Smooth muscle cell (in vitro differentiated cells): ENCODE results near the gene SCN4A. TPM values are rescaled to one million over a fixed set of nuclear protein-coding genes. Genes with fewer than 3 reads are reported as not detected.
"Not testable (repeated sequence)": the region's sequence is repeated elsewhere in the genome, so short reads cannot be mapped to it uniquely, and the experiment has no call there.

ENCODE experiments used
- DNase-seq: peaks from one replicate; lab custom pipeline; 2025; ENCODE audit not compliant: unreplicated experiment; lab: John Stamatoyannopoulos, UW
- H2AFZ ChIP-seq: fragments of 200-600 bp; sonication (generic); 2 replicates; pipeline ENCODE4 v1.6.0; 2016; ENCODE audit warnings: antibody characterized with exemption, low read depth, mild to moderate bottlenecking
- H3F3A ChIP-seq: fragments of 200-600 bp; sonication (generic); 2 replicates; pipeline ENCODE4 v1.6.0; 2017; ENCODE audit warnings: antibody characterized with exemption, low read depth
- H3K27ac ChIP-seq: fragments of 200-600 bp; sonication (generic); 2 replicates; pipeline ENCODE4 v1.5.1; 2016; ENCODE audit warnings: low read depth, mild to moderate bottlenecking
- H3K27me3 ChIP-seq: fragments of 200-600 bp; sonication (generic); 2 replicates; pipeline ENCODE4 v1.6.1; 2016; ENCODE audit warnings: low read depth, mild to moderate bottlenecking
- H3K36me3 ChIP-seq: fragments of 200-600 bp; sonication (generic); 2 replicates; pipeline ENCODE4 v1.5.1; 2016; ENCODE audit warnings: low read depth
- H3K4me1 ChIP-seq: fragments of 200-600 bp; sonication (generic); 2 replicates; pipeline ENCODE4 v1.5.1; 2016; ENCODE audit warnings: low read depth
- H3K4me2 ChIP-seq: fragments of 200-600 bp; sonication (generic); 2 replicates; pipeline ENCODE4 v1.6.0; 2016; ENCODE audit warnings: mild to moderate bottlenecking
- H3K4me3 ChIP-seq: fragments of 200-600 bp; sonication (generic); 2 replicates; pipeline ENCODE4 v1.5.1; 2016; ENCODE audit warnings: mild to moderate bottlenecking
- H3K79me2 ChIP-seq: fragments of 200-600 bp; sonication (generic); 2 replicates; pipeline ENCODE4 v1.6.0; 2016; ENCODE audit warnings: low read depth, mild to moderate bottlenecking
- H3K9ac ChIP-seq: fragments of 200-600 bp; sonication (generic); 2 replicates; pipeline ENCODE4 v1.6.0; 2016; ENCODE audit warnings: low read depth
- H3K9me3 ChIP-seq: fragments of 200-600 bp; sonication (generic); replicated peaks from 2 replicates; pipeline ENCODE4 v1.5.1; 2016; ENCODE audit warnings: low read depth
- H4K20me1 ChIP-seq: fragments of 200-600 bp; sonication (generic); 2 replicates; pipeline ENCODE4 v1.6.0; 2016; ENCODE audit warnings: low read depth
- WGBS: methylation state at CpG from one replicate; pipeline ENCODE4 v1.1.7; 2016; ENCODE audit warnings: low lambda C conversion rate; 5-methylcytosine and 5-hydroxymethylcytosine counted together
- polyA plus RNA-seq: library from polyadenylated mRNA; unstranded; fragments of >200 nt; fragmentation: Nextera tagmentation; extraction: Ambion mirVana; gene quantifications from 2 replicates; pipeline ENCODE4 v1.2.1, GENCODE V29; 2016
- total RNA-seq: library from RNA; depleted of rRNA; stranded (reverse); fragments of >200 nt; gene quantifications from 2 replicates; pipeline ENCODE4 v1.2.3, GENCODE V29; 2014
- TF ChIP-seq, protein P1 (sequence below): fragments of 200-600 bp; sonication (generic); IDR thresholded peaks from 2 replicates; pipeline ENCODE4 v1.5.1; 2017; ENCODE audit warnings: borderline replicate concordance, mild to moderate bottlenecking, antibody characterized with exemption; ENCODE audit not compliant: insufficient read depth, poor library complexity, severe bottlenecking

Gene SCN4A
- under 0.01 and 0.09 TPM in 2 replicates for total RNA-seq
- 0.14 TPM in 1 of 2 replicates, not detected in the other for polyA plus RNA-seq

DNA sequence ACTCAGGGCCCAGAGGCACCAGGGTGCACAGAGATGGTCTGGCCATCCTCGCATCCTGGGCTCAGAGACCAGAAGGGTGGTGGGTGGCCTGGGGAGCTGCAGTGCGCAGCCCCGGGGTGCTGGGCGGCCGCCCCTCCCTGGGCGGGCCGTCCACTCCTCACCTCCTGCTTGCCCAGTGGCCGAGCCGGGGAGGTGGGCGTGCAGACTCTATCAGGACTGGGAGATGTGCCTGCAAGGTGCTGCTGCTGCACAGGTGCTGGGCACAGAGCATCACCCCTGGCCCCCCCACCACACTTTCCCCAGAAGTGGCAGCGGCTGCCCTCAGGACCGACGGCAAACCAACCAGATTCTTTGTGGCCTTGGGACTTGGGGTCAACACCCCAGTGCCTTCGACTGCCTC lies at the start of gene SCN4A:
Gene SCN4A (minus strand): TSS at position 123 of the 400 bp plus-strand sequence. CDS start 77 bp downstream, at position 46.
- Histone ChIP-seq H2AFZ (no peak within 1 kb of the TSS), H3K9ac (no peak within 1 kb of the TSS), H3K36me3 (no peaks in the 10 kb centered on the region), H3K4me1 (no peaks in the 10 kb centered on the region), H3K4me2 (no peak within 1 kb of the TSS), H3K27ac (no peak within 1 kb of the TSS), H3K79me2 (no peaks in the 10 kb centered on the region), H3K4me3 (no peak within 1 kb of the TSS), H3K9me3 (no peaks in the 10 kb centered on the region), H4K20me1 (no peaks in the 10 kb centered on the region), H3K27me3 (peaks cover 4% of the 10 kb centered on the region), H3F3A (no peaks in the 10 kb centered on the region)
- 98% methylated on average over 14 of the region's 14 CpGs for WGBS
- TF ChIP-seq, protein P1, sequence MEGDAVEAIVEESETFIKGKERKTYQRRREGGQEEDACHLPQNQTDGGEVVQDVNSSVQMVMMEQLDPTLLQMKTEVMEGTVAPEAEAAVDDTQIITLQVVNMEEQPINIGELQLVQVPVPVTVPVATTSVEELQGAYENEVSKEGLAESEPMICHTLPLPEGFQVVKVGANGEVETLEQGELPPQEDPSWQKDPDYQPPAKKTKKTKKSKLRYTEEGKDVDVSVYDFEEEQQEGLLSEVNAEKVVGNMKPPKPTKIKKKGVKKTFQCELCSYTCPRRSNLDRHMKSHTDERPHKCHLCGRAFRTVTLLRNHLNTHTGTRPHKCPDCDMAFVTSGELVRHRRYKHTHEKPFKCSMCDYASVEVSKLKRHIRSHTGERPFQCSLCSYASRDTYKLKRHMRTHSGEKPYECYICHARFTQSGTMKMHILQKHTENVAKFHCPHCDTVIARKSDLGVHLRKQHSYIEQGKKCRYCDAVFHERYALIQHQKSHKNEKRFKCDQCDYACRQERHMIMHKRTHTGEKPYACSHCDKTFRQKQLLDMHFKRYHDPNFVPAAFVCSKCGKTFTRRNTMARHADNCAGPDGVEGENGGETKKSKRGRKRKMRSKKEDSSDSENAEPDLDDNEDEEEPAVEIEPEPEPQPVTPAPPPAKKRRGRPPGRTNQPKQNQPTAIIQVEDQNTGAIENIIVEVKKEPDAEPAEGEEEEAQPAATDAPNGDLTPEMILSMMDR, result no peak
- DNase-seq, result no peak

DNA sequence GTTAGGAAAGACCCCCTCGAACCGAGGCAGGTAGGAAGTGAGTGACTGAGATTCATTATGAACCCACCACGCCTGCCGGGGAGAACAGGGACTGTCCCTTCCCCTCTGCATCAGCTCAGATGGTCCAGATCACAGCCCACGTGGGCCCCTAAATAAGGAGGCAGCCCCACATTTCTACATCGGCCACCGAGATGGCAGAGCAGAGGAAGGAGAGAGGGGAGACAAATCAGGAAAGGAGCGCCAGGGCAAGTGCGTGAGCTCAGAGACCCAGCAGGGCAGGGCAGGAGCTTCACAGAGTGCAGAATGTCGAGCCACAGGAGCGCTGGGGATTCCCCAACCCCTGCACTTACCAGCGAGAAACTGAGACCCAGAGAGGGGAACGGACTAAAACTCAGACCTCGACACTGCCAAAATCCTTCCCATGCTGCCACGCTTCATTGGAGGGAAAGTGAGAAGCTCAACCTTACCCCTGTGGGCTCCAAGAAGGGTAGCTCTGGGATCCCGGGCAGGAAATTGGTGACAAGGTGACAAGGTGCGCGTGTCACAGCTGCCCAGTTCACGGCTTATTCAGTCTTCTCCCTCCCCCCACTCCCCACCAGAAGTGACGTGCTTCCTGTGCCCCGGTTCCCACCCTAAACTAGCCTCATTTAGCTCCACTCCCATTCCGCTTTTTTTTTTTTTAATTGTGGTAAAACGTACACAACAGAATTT lies 47.5 kb upstream of the SCN4A start, which contains the start of gene ICAM2:
Gene ICAM2 (minus strand): TSS at position 578 of the 711 bp plus-strand sequence. CDS start 13,942 bp downstream, outside the sequence.
- H3K36me3 ChIP-seq, result no peaks in the 10 kb centered on the region
- no peak within 1 kb of the TSS for H2AFZ ChIP-seq
- no peaks in the 10 kb centered on the region for H3K9me3 ChIP-seq
- TF ChIP-seq, protein P1, result no peak
- H3K4me3 ChIP-seq, result no peak within 1 kb of the TSS
- H3K27me3 ChIP-seq, result no peaks in the 10 kb centered on the region
- WGBS, result 57% methylated on average over 23 of the region's 23 CpGs
- DNase-seq, result no peak
- no peaks in the 10 kb centered on the region for H3K79me2 ChIP-seq
- no peak within 1 kb of the TSS for H3K9ac ChIP-seq
- no peaks in the 10 kb centered on the region for H3K4me1 ChIP-seq
- no peak within 1 kb of the TSS for H3K27ac ChIP-seq
- H4K20me1 ChIP-seq, result no peaks in the 10 kb centered on the region
- no peaks in the 10 kb centered on the region for H3F3A ChIP-seq
- H3K4me2 ChIP-seq, result no peak within 1 kb of the TSS

DNA sequence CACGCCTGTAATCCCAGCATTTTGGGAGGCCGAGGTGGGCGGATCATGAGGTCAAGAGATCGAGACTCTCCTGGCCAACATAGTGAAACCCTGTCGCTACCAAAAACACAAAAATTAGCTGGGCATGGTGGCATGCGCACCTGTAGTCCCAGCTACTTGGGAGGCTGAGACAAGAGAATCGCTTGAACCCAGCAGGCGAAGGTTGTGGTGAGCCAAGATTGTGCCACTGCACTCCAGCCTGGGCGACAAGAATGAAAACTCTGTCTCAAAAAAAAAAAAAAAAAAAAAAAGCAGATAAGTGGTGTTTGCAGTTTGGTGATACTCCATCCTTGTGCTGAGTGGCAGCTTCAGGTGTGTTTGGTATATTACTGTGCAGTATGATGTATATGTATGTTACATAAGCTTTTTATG lies 46.8 kb upstream of the SCN4A start:
- not testable (repeated sequence) for H2AFZ ChIP-seq, H3K27ac ChIP-seq, H3K9me3 ChIP-seq, H3K79me2 ChIP-seq, H3K9ac ChIP-seq, H3K27me3 ChIP-seq, H3K4me2 ChIP-seq, H3K4me1 ChIP-seq, H4K20me1 ChIP-seq, DNase-seq, H3K36me3 ChIP-seq, H3F3A ChIP-seq, H3K4me3 ChIP-seq
- WGBS, result 85% methylated on average over 9 of the region's 9 CpGs

DNA sequence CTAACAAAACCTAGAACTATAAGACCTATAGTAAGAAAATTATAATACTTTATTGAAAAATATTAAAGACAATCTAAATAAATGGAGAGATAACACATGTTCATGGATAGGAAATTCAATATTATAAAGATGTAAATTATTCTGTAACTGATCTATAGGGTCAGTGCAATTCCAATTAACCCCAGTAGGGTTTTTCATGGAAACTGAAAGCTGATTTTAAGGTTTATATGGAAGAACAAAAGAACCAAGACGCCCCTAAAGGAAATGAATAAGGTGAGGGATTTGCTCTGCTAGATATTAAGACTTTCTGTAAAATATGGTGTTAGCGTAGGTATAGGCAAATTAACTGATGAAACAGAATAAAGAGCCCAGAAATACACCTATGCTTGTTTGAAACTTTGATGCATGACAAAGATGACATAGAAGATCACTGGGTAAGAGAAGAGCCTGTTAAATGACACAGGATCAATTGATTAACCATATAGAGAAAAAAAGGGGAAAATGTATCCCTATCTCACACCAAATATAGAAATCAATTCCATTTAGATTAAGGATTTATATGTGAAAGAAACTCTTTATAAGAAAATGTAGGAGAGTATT lies 44.8 kb upstream of the SCN4A start:
- Histone ChIP-seq H3K9me3 (no peaks in the 10 kb centered on the region), H3K4me2 (no peak overlapping the region), H2AFZ (no peak overlapping the region), H3K9ac (no peak overlapping the region), H3K27ac (no peak overlapping the region), H3K4me1 (no peaks in the 10 kb centered on the region), H3K4me3 (no peak overlapping the region), H3F3A (no peaks in the 10 kb centered on the region), H3K36me3 (no peaks in the 10 kb centered on the region), H4K20me1 (no peaks in the 10 kb centered on the region), H3K79me2 (no peaks in the 10 kb centered on the region), H3K27me3 (peaks cover 1% of the 10 kb centered on the region)
- DNase-seq, result no peak
- TF ChIP-seq, protein P1, result peak; percentile 10
- WGBS, result 89% methylated on average over 2 of the region's 2 CpGs
